ENCODE measurements around the gene TESMIN.

TESMIN gene

DNA sequence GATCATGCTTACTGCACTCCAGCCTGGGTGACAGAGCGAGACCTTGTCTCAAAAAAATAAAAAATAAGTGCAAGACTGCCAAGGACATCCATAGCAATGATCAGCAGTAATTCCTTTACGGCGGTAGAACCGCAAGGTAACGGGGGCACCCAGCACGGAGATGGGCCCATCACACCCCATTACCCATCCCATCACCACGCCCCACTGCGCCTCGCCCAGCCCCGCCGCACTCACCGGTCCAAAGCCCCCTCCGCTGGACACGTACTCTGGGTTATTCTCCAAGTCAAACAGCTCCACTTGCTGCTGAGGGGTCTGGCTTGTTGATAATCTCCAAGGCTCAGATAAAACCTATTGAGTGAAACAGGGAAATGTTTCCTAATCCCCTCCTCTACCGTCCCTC, 8.7 kb upstream of the TESMIN start:
- DNase-seq = no peak

DNA sequence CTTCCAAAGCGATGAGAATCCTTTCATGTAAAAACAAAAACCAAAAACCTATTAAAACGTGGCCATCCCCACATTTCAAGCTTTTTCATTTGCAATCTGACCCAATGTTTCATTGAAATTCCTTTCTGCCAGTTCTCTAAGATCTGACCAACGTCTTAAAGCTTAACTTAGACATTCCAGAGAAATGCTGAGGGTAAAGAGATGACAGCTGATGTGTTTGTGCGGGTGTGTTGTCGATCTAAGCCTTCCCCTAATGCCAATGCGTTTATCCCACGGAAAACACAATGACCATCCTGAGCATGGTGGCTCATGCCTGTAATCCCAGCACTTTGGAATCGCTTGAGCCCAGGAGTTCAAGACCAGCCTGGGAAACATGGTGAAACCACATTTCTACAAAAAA, 6.4 kb upstream of the TESMIN start:
- DNase-seq = no peak

DNA sequence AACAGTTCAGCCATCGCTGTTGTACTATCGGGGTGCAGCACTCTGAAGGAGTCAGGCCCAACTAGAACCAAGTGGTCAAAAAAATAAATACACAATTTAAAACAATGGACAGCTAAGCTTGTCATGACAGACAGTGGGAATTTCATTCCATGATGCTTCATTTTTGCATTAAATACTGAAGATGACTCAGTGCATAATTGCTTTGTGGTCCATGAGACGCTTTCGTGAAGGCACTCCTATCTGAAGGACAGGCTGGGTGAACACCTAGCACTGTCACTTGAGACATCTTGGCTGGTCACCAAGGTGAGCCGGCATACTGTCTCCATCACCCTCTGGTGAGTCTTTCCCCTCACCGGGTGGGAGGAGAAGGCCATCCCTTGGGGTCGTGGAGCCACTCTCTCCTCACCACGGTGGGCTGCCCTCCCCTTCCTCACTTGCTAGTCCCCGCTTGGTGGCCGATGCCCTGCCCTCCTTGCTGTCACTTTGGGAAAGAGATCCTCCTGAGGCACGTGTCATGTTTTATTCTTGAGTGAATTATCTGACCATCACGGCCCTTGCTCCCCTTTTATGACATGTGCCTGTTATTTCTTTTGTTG, 4.9 kb upstream of the TESMIN start:
- no peak for DNase-seq

DNA sequence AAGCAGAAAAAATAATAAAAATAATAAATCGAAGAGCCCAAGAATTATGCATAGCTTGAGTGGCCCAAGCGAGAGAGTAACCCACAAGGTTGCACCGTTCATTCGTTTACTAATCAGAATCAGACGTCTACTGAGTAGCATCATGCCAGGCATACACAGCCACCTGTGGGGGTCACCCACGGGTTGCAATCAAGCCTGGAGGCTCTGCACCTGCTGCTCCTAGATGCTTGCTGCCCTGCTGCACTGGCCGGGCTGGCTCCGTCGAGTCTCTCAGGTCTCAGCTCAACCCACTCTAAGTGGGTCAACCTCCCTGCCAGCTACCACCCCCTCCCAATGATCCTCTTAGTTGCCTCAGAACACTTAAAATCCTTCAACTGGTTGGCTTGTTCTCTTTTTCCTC, 2.0 kb upstream of the TESMIN start:
- no peak for DNase-seq

DNA sequence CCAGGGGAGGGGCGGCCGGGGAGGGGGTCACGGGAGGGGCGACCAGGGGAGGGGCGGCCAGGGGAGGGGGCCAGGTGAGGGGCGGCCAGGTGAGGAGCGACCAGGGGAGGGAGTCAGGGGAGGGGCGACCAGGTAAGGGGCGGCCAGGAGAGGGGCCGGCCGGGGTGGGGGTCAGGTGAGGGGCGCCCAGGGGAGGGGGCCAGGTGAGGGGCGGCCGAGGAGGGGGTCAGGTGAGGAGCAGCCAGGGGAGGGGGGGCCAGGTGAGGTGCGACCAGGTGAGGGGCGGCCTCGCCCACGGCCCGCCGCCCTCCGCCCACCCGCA, 355 bp downstream of the TESMIN start:
- no peak for DNase-seq

DNA sequence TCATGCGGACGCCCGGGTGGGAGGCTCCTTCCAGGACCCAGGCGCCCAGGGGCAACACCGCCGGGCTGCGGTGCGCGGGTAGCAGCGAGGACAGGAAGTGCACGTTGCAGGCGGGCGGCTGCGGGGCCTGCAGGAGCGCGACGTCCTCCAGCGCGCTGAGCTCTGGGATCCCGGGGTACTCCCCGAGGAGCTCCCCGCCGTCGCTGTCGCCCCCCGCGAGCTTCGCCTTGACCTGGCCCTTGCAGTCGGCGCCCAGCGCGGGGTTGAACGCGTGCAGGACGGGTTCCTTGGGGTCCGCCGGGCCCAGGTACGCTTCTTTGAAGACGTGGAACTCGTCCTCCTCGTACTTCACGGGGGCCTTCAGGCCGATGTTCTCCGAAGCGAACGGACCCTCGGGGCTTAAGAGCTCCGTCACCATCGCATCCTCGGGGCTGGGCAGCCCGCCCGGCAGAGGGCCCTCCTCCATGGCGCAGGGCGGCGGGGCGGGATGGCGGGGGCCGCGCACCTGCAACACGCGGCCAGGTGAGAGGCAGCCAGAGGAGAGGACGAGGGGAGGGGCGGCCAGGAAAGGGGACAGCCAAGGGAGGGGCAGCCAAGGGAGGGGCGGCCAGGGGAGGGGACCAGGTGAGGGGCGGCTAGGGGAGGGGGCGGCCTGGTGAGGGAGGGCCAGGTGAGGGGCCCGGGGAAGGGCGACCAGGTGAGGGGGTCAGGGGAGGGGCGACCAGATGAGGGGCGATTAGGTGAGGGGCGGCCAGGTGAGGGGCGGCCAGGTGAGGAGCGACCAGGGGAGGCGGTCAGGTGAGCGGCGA, 921 bp downstream of the TESMIN start:
- DNase-seq = no peak

DNA sequence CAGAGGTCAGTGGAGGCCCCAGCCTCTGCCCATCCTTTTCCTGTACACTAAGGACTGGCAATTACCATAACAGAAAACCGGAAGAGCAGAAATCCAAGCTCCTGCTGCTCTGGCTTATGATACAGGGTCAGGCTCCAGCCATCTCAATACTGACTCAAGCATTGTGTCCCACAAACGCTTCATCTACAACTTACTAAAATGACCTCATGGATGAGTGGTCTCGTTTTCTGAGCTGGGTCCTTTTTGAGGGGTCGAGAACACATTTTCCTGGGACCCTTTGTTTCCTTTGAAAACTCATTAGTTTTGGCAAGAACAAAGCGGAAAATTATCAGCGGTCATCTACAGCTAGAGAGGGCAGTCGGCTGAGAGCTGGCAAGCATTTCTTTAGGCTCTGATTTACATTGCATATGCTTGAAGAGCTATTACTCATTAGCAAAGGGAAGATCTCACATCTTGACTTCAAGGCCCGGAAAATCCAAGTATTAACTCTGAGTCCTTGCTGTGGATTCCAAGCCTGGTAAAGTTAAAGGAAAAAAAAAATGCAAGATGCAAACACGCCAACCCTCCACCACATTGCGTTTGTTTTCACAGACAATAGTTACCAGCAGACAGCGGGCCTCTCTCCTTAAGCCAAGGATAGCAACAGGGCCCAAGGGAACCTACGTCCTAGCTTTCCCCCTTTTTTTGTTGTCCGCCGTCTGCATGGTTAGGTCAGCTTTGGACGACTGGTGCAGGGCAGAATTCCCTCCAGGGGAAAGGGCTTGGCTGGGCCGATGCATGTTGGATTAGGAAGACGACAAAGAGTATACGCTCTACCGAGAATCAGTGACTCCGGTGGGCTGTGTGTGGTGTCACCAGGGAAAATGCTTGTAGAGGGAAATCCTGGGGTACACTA, 1.8 kb downstream of the TESMIN start:
- DNase-seq = no peak

DNA sequence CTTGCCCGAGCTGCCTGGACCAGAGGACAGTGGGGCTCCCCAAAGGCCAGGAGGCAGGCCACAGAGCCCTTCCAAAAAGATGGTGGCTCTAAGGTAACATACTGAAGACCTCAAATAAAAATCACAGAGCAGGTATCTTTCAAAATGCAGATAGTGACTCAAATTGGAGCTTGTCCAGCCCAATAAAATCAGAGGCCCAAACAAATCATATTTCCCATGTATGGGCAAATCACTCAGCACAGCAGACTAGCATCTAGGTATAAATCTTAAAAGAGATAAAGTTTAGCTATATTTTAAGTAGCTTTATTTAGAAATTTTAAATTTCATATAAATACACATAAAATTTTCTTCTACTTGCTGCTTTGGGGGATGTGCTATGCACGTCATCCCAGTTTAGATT, 3.3 kb downstream of the TESMIN start:
- DNase-seq = no peak

DNA sequence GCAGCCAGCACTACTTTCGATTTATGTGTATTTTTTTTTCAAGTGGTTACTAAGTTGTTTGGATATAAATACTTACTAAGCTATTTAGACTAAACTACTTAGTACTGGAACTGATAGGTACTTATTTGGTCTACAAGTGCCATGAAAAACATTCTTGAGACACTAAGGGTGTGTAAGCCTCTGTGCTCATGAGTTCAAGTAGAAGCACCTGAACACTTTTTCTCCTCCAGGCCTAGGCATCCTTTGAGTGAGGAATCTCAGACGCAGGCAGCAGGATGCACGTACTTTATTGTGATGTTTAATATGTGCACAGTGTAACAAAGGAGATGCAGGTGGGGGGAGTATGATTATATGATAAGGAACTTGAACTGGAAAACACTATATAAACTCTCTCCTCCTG, 7.8 kb downstream of the TESMIN start:
- DNase-seq = no peak

DNA sequence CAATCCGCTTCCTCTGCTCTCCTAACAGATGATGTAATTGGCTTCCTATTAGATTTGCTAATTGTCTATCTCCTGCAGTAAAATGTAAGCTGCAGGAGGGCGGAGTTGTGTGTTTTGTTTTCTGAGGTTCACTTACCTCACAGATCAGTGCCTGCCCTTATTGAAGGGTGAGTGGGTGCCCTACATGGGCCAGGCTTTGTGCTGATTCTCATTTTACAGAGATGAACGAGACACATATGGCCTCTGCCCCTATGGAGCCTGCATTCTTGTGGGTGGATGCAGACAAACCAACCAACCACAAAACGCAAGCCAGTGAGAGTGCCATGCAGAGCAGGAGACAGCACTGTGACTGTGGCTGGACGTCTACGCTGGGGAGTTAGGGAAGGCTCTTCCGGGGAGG, 9.9 kb downstream of the TESMIN start:
- DNase-seq = no peak

DNA sequence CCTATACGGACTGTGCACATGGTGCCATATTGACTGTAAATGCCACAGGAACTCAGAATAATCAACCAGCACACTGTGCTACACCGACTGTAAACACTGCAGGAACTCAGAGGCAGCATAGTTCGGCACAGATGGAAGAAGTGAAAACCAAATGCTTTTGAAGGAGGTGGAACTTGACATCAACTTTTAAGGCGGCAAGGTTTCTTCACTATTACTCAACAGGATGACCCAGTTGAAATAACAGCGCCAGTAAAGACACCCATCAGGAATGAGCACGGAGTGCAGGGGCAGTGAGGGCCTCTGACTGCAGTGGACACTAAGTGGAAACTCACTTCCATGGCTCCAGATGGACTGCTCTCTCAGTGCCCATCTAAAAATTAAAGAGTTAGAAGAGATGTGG, 15.7 kb downstream of the TESMIN start:
- no peak for DNase-seq

DNA sequence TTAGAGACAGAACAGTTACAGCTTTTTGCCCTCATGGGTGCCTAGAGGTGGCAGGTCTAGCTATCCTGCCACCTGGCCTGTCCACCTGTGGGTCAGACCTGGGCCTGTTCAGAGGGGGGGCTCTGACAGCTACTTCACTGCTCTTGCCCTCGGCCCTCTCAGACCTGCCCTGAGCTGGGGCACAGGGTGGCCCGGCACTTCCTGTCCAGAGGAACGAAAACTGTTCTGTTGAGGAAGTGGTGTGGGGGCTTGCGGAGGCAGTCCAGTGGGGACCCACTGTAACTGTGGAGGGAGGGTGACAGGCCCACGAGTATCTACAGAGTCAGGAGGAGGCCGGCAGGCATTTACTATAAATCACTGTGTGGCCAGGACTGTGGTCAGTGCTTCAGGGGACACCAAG, 16.2 kb downstream of the TESMIN start:
- no peak for DNase-seq

DNA sequence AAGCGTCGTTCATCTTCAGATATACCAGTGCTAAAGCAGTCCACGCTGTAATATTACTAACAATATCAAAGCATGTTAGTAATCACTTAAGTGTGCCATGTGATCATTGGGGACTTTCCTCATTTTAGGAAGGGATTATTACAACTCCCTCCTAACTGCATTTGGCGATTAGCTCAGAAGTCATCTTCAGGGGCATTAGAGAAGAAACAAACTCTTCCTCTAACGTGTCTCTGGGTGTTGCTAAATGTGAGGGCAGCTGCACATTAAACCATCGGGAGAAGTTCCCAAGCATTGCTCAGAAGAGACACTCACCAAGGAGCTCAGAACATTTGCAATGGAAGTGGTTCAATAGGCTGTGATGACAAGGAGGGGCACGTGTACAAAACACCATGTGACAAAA, 17.2 kb downstream of the TESMIN start:
- no peak for DNase-seq

DNA sequence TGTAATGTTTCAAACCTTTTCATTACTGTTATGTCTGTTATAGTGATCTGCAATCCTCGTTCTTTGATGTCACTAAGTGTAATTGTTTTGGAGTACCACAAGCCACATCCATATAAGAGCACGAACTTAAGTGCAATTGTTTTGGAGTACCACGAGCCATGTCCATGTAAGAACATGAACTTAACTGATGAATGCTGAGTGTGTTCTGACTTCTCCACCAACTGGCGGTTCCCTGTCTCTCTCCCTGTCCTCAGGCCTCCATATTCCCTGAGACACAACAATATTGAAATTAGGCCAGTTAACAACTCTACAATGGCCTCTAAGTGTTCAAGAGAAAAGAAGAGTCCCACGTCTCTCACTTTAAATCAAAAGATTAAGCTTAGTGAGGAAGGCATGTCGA, 23.5 kb downstream of the TESMIN start:
- no peak for DNase-seq

DNA sequence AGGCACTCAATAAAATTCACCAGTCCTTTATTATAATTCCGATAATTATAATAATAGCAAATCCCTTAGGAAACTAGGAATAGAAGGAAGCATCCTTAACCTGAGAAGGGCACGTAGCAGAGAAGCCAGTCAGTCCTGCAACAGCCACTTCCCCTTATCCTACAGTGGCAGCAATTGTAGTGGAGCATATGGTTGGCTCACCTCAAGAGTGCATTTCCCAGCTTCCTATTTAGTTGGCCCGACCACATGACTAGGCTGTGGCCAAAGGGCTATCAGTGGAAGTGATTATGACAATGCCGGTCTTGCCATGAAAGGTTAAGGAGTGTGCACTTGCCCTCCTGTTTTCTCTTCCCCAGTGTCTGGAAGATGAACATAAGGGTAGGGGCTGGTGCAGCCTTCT, 27.0 kb downstream of the TESMIN start:
- DNase-seq = no peak

DNA sequence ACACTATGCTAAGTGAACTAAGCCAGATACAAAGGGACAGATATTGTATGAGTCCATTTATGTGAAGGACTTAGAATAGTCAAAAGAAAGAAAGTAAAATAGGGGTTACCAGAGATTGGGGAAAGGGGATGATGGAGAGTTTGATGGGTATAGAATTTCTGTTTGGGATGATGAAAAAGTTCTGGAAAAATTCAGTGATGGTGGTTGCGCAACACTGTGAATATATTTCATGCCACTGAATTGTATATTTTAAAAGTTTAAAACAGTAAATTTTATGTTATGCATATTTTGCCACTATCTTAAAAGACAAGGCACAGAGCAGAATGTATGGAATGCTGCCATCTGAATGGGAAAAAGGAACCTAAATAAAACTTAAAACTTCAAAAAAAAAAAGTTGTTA, 29.2 kb downstream of the TESMIN start:
- no peak for DNase-seq

DNA sequence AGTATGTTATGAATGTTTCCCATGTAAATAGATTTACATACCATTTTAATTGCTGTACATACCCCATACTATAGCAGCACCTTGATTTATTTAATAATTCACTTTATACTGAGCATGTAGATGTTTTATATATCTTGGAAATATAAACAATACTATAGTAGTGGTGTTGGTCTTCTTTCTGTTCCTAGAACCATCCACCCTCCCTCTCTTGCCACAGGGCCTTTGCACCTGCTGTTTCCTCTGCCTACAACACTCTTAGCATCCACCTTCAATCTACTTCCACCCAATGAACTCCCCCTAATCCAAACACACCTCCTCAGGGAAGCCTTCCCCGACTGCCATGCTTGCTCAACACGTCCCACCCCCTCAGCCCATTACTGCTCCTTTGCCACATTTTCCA, 30.2 kb downstream of the TESMIN start:
- no peak for DNase-seq

DNA sequence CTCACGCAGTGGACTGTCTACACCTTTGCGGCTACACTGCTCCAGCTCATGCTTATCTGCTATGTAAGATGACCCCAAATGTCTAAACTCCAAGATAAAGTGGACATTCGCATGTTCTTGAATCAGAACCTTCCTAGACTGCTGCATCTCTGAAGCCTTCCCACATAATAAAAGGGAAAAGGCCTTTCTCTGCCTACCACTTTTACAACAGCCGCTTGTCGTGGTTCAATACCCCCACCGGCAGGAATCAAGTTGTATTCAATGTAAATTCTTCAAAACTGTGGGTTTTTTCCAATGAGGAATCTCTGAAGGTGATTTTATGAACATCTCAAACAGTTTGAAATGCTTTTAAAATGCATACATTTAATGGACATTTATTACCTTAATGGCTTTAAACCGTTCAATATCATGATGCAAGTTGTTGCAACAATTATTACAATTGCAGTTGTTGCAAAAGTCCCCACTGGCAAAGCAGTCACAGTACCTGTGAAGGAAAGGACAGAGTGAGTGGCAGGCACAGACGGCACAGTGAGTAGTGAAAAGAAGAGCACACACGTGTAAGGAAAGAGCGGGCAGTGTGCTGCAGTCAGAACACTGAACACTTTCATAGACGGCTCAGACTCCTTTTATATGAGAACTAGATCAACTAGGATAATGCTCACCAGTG, 35.7 kb downstream of the TESMIN start:
- no peak for DNase-seq

DNA sequence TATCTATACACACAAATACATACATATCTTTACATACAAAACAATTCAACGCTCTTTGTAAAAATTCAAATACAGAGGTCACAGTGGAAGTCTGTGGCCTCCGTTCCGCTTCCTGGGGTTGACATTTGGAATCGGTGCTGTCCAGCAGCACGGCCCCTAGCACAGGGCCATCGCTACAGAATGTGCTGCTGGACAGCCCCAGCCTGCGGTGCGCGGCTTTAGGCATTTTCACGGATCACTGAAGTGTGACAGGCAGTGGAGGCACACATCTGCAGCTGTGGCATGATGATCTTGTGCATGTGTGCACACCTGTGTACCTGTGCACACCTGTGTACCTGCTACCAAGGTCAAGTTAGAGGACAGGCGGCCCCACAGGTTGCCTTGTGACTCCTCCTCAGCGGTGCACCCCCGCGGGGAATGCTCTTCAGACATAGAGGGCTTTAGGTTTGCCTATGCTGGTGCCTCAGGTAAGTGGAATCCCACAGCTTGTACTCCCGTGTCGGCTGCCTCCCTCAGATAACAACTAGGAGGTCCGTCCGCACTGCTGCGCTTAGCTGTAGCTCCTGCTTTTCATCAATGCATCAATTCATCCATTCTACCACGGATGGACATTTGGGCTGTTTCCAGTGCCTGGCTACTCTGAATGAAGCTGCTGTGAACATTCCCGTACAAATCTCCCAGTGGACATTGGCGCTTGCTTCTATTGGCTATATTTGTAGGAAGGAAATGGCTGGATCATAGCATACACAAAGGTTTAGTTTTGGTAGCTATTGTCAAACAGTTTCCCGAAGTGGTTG, 37.1 kb downstream of the TESMIN start:
- no peak for DNase-seq

DNA sequence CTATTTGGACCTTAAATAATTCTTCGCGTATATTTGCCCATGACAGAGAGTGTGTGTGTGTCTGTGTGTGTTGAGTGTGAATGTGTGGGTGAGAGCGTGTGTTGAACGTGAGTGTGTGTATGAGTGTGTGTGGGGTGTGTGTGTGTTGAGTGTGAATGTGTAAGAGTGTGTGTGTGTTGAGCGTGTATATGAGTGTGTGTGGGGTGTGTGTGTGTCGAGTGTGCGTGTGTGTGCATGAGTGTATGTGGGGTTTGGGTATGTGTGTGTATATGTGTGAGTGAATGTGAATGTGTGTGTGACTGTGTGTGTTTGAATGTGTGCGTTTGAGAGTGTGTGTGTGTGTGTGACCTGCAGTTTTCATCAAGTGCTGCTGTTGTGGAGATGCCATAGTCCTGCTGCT, 40.2 kb downstream of the TESMIN start:
- DNase-seq = no peak

DNA sequence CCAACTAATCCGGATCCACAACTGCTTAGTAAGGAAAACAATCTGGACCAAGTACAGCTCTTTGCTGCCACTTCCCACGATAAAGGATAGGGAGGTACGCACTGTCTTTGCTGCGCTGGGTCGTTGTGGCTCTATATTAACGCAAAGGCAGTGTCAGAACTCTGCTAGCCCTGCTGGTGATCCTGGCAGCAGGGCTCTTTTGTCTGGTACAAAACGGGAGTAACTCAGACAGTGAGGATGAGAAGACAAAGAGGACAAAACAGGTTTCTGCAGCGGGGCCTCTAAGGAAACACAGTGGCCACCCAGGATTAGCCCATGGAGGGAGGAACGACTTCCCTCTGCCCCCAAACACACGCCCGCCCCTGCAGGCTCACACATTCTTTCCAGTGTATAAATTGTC, 40.9 kb downstream of the TESMIN start:
- no peak for DNase-seq

DNA sequence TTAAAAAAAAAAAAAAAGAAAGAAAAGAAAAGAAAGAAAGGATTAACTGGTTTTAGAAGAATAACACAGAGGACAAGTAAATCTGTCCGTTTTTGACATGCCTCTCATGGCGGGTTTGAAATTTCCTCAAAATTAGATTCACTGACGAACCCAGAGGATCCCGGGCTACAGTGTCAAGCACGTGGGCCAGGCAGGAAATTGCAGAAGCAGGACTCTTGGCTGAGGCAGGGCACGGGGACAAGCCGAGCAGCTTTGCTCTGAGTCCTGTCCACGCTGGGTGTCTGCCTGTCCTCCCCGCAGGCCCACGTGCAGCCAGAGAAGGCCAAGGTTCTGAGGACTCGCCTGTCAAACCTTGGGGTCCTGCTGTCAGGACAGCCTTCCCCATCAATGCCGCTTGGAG, 42.3 kb downstream of the TESMIN start:
- DNase-seq = no peak

DNA sequence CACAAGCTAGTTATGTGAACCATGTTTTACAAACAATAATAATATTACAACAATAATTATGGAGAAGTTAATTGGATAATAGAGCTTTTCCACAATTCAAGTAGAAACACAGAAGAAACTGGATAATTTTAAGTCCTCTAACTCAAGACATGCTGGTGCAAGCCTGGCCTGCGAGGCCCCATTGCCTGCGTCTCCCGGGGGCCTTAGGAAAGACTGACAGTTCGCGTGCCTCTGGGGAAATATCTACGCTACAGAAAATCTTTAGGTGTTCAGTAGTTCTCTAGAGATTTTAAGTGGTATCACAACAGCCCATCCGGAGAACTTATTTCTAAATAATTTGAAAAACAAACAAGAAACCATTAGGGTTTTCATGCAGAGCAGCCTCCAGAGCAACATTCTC, 43.8 kb downstream of the TESMIN start:
- no peak for DNase-seq

All from SHP77 treated with DMSO at 0.1 percent for 48 hours (cell line).